Uterus (tissue), 2 donors: ENCODE measurements around the gene FER.

Source experiments
- CTCF ChIP-seq, 4 experiments: fragments of 200-600 bp in 2 of 4; fragments of 450-650 bp in 2 of 4; sonication (generic) in 2 of 4; IDR thresholded peaks; one replicate each; pipeline ENCODE4 v1.5.1; 2016 to 2019; ENCODE audit warnings: antibody characterized with exemption in 4 of 4, mild to moderate bottlenecking in 2 of 4, moderate library complexity in 1 of 4
- POLR2A ChIP-seq, 2 donors: fragments of 450-650 bp; IDR thresholded peaks; one replicate each; pipeline ENCODE4 v1.6.1; 2016; ENCODE audit warnings: antibody characterized with exemption in 2 of 2, mild to moderate bottlenecking in 1 of 2, moderate library complexity in 1 of 2

GRCh38 chr5:108827131-108827530, 79.4 kb downstream of the FER start:
- no peak for TF ChIP-seq CTCF (IDR thresholded peaks at IDR 0.05)
- TF ChIP-seq POLR2A (IDR thresholded peaks at IDR 0.05) = no peak
